Measurements from ENCODE around the gene C16orf78. TPM values are rescaled to one million over a fixed set of nuclear protein-coding genes. Genes with fewer than 3 reads are reported as not detected.

The C16orf78 gene
- total RNA-seq, 1 donor, result not detected

DNA sequence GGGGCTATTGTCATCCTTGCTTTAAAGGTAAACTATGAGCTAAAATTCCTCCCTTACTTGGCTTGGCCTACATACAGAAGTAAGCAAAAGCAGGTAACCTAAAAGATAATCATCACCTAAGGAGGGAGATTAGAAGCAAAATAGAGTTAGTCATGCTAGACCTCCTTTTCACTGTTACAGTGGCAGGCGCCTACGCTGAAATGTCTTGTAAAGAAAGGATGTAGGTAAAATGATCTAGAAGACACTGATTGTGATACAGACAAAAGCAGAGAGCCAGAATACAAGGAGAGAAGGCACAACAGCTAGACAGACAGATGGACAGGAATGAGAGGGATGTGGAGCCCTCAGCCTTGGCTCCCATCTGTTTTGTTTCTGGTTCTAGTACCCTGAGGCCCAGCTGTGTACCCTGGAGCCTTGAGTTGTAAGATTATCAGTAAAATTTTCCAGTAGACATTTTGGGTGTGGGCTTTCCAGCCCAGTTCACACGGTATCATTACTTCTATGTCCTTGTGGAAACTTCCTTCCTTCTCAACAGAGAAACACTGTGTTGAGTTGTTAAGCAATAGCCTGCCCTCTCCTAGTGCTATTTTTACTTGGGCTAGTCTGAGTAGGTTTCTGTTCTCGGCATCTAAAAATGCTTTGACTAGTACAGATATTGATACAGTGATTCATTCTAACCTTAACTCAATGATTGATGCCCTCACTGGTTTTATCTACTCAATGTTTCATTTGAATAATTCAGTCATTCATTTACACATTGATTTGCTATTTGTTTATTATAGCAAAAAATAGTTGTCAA is 7.7 kb upstream of the C16orf78 start:
- no peak for DNase-seq (ENCODE audit: low read depth)
- TF ChIP-seq, protein P1, sequence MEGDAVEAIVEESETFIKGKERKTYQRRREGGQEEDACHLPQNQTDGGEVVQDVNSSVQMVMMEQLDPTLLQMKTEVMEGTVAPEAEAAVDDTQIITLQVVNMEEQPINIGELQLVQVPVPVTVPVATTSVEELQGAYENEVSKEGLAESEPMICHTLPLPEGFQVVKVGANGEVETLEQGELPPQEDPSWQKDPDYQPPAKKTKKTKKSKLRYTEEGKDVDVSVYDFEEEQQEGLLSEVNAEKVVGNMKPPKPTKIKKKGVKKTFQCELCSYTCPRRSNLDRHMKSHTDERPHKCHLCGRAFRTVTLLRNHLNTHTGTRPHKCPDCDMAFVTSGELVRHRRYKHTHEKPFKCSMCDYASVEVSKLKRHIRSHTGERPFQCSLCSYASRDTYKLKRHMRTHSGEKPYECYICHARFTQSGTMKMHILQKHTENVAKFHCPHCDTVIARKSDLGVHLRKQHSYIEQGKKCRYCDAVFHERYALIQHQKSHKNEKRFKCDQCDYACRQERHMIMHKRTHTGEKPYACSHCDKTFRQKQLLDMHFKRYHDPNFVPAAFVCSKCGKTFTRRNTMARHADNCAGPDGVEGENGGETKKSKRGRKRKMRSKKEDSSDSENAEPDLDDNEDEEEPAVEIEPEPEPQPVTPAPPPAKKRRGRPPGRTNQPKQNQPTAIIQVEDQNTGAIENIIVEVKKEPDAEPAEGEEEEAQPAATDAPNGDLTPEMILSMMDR (IDR thresholded peaks at IDR 0.05; ENCODE audit: insufficient read depth, low read length), result no peak
- no peak overlapping the region for H3K4me3 ChIP-seq (ENCODE audit: low read depth, low read length)

- TF ChIP-seq, protein P1 (IDR thresholded peaks at IDR 0.05; ENCODE audit: insufficient read depth, low read length), result no peak
- no peak for DNase-seq (ENCODE audit: low read depth)
- H3K4me3 ChIP-seq (ENCODE audit: low read depth, low read length), result no peak overlapping the region
Observed at GRCh38 chr16:49366669-49367068, 6.9 kb upstream of the C16orf78 start.

DNA sequence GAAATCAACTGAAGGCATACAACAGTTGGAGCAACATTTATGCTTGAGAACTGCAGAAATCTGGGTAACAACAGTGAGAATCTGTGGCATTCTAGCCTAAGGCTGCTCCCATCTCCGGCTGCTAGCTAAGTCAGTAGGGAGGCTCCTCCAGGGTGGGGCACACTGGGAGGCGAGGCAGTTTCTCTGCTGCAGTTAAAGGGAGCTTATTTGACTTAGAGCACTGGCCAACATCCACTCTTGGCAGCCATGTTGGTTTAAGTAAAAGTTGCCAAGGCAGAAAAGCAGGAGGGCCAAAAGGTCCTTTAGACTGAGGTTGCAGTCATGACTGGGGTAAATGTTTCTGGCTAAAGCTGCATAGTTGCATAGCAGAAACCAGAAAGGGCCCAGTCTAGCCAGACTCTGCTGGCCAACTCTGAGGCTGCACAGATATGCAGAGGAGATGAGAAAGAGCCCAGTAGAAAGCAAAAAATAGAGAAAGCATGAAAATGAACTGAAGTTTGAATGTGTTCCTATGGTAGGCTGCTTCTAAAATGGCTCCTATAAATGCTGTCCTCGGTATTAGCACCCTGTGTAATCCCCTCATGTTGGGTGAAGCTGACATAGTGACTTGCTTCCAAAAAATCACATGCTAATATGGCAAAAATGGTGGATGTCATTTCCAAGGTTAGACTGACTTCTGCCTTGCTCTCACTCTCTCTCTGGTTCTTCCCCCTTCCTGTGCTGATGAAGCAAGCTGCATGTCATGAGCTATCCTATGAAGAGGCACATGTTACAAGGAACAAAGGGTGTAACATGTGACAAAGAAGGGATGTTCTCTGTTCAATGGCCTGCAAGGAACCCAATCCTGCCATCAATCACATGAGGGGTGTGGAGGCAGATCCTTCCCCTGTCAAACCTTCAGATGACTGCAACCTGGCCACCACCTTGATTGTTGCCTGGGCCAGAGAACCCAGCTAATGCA is 3.7 kb upstream of the C16orf78 start:
- TF ChIP-seq, protein P1 (IDR thresholded peaks at IDR 0.05; ENCODE audit: insufficient read depth, low read length), result no peak
- H3K4me3 ChIP-seq (ENCODE audit: low read depth, low read length), result no peak overlapping the region
- DNase-seq (ENCODE audit: low read depth), result no peak

DNA sequence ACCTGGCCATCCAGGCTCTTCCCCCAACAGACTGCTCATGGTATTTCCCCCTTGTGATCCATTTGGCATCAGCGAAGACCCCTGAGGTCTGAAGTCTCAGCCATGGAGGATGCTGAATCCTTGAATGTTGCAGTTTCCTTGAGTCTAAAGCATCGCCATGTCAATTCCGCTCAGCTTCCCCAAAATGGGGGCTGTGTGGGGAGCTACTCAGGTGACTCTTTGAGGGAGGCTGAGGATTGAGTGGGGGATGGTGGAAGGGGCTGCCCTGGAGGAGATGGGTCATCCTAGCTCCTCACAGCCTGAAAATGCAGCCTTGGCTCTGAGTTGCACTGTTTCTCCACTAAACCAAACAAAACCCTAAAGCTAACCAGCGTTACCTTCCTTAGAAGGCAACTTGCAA is 2.6 kb downstream of the C16orf78 start:
- TF ChIP-seq, protein P1 (IDR thresholded peaks at IDR 0.05; ENCODE audit: insufficient read depth, low read length), result no peak
- no peak overlapping the region for H3K4me3 ChIP-seq (ENCODE audit: low read depth, low read length)
- no peak for DNase-seq (ENCODE audit: low read depth)

GRCh38 chr16:49377196-49377755 is 3.7 kb downstream of the C16orf78 start:
- no peak for DNase-seq (ENCODE audit: low read depth)
- H3K4me3 ChIP-seq (ENCODE audit: low read depth, low read length), result no peak overlapping the region
- TF ChIP-seq, protein P1 (IDR thresholded peaks at IDR 0.05; ENCODE audit: insufficient read depth, low read length), result no peak

DNA sequence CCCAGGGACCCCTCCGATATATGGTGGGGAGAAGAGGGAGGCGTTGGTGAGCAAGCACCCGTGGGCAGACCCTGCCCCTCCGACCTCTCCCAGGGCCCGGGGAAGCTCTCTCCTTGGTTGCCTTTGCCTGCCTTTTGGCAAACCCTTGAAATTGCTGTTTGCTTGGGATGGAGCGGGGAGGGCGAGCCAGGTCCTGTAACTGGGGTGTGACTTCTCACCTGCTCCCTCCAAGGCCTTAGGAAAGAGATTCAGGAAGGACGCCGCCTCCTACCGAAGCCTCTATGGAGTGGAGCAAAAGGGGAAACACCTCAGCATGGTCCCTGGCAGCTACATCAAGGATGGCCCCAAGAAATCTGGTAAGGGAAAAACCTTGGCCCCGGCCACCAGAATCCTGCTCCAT is 4.6 kb downstream of the C16orf78 start:
- H3K4me3 ChIP-seq (ENCODE audit: low read depth, low read length), result no peak overlapping the region
- no peak for DNase-seq (ENCODE audit: low read depth)
- TF ChIP-seq, protein P1 (IDR thresholded peaks at IDR 0.05; ENCODE audit: insufficient read depth, low read length), result no peak
